Amniotic epithelial cell (primary cell): ENCODE measurements around the gene AJAP1.
"Not testable (repeated sequence)": the region's sequence is repeated elsewhere in the genome, so short reads cannot be mapped to it uniquely, and the experiment has no call there.

Experiments used
- DNase-seq: peaks from one replicate; pipeline ENCODE4 v3.0.0-alpha.2; 2010; ENCODE audit warnings: low read depth

The AJAP1 gene

DNA sequence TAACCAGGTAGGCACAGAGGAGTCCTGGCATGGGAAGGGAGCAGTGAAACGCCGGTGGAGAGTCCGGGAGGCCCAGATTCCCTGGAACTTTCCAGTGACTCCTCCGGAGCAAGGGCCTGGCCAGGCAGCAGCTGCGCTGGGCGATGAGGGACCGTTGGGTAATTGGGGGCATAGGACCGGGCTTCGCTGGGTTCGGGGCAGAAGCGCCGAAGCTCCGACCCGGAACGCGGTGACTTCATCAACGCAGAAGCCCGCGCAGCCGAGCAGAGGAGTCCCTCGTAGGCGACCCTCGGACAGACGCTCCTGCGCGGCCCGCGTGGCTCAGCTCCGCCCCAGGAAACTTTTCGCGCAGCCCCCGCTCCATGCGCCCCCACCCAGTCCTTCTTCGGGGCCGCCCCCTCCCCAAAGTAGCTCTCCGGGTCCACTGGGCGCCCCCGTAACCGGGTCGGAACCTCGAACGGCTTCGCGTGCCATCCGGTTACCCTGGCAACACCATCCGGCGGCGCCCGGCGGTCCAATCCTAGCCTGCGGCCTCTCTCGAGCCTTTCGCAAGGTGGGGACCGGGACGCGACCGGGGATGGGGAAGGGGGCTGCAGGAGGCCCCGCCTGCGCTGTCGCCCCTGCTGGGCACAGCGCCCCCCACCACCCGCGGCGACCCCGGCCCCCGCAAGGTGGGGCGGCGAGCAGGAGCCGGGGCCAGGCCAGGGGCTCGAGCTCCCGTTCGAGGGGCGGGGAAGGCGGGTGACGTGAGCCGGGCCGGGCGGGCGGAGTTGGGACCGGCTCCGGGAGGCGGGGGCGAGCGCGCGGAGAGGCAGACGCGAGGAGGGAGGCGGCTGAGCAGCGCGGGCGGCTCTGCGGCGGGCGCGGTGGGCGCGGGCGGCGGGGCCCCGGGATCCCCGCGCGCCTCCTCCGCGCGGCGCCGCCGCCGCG, at the start of gene AJAP1:
AJAP1 (plus strand) TSS at position 814 of the 930 bp plus-strand sequence. CDS start 817 bp downstream, outside the sequence.
- DNase-seq, result no peak

DNA sequence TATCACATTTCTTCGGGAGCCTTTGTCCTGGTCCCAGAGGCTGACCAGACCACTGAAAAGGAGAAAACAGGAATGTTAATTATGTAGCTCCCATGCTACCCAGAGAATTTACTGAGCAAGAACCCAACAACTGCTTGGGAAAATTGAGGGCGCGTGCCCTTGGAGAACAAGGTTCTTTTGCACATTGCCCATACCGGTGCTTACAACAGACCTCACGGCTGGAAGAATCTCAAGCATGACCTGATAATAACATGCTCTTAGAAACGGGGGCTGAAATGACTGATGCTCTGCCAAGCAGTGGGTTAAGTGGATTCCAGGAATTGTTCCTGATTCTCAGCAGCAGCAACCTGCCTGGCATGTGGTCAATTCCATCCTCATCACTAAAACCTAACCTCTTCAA, 49.3 kb upstream of the AJAP1 start:
- no peak for DNase-seq

- DNase-seq, result no peak
Measured at GRCh38 chr1:4611563-4612341, 42.7 kb upstream of the AJAP1 start.

- no peak for DNase-seq
Measured at GRCh38 chr1:4612991-4613390, 41.4 kb upstream of the AJAP1 start.

DNA sequence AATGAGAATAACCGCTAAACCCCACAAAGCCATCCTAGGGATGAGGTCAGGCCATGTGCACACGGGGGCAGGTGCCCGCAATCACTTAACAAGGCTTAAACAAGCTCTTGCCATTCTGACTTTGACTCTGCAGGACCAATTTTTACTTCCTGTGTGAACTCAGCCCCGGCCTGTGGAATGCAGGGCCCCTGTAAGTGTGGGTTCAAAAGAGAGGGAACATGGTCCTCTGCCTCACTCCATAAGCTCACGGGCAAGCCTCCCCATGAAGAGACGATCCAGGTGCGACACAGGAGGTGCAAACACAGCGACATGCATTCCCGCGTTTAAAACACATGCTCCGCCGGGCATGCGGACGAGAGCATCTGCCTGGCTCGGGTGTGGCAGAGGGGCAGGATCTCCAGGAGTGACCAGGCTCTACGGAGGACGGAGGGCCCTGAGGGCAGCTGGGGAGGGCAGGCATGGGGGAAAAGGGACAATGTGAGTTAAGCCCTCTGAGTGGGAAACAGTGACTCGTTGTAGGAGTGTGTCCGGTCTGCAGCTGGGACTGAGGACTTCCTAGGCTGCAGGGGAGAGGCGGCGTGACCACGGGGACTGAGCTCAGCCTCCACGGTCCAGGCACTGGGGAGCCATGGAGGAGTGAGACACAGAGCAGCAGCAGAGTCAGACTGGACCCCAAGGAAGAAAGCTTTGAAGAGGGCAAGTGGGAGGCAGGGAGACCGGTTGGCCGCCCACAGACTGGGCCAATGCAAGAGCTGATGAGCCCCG, 40.6 kb upstream of the AJAP1 start:
- no peak for DNase-seq

DNA sequence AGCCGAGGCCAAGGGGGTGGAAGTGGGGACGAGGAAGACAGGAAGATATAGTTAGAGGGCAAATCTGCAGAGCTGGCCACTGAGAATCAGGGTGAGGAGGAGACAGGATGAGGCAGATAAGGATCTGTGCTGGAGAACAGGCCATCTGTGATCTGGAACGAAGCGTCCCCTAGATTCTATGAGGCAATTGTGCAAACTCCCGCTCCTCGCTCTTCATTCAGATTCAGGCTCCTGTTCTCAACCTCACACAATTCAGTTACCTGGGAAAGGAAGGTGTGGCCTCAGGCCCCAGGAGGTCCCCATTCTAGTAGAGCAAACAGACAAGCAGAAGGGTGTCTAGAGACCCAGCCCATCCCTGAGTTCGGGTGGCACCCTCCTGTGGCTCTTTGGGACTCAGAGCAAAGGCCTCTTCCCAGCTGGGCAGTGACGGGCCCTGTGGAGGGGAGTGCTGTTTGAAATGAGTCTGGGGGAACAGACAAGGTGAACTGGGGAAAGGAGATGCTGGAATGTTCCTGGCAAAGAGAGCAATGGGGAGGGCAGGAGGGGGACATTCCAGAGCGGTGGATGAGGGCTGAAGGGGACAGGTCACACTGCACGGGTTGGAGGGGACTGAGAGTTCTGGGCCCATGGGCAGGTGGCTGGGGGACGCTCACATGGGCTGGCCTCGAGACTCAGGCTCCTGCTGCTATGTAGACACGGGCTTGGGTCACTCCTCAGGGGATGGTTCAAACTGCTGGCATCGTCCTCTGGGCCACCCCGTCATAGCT, 39.9 kb upstream of the AJAP1 start:
- no peak for DNase-seq

GRCh38 chr1:4615138-4615470, 39.3 kb upstream of the AJAP1 start:
- DNase-seq, result no peak

DNA sequence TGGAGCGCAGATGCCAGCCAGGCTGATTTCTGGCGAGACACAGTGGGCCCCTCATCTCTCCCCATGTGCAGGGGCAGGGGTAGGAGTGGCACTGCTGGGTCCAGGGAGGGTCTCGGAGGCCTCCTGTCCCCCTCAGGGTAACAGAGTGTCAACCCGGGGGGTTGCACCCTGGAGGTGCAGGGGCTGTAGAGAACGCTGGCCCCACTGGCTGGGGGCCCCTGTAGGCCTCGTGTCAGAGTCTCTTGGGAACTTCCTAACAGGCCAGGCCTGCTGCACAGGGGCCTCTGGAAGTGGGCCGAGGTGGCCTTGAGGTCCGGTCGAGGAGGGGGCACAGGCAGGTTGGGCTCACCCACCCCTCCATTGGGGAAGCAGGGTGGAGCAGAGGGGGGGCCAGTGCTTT, 38.9 kb upstream of the AJAP1 start:
- DNase-seq, result no peak

GRCh38 chr1:4616831-4617465, 37.5 kb upstream of the AJAP1 start:
- no peak for DNase-seq

- no peak for DNase-seq
Measured at GRCh38 chr1:4617506-4617905, 36.9 kb upstream of the AJAP1 start.

GRCh38 chr1:4618827-4619226, 35.6 kb upstream of the AJAP1 start:
- DNase-seq, result not testable (repeated sequence)

- DNase-seq, result no peak
Measured at GRCh38 chr1:4621646-4622045, 32.8 kb upstream of the AJAP1 start.

DNA sequence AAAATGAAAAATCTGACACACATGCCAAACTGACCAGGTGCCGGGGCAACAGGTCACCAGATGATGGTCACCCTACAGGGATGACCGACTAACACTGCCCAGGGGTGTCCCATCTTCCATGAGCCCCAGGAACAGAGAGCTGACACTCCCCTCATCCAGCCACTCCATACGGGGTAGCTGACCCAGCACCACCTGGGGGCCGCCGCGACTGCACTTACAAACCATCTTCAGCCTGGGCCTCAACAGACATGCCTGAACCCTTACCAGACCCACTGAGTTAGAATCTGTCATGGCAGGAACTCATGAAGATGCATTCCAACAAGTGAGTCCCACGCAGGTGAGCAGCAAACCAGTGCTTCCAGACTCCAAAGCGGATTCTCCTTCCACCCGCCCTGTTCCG, 31.6 kb upstream of the AJAP1 start:
- DNase-seq, result no peak

DNA sequence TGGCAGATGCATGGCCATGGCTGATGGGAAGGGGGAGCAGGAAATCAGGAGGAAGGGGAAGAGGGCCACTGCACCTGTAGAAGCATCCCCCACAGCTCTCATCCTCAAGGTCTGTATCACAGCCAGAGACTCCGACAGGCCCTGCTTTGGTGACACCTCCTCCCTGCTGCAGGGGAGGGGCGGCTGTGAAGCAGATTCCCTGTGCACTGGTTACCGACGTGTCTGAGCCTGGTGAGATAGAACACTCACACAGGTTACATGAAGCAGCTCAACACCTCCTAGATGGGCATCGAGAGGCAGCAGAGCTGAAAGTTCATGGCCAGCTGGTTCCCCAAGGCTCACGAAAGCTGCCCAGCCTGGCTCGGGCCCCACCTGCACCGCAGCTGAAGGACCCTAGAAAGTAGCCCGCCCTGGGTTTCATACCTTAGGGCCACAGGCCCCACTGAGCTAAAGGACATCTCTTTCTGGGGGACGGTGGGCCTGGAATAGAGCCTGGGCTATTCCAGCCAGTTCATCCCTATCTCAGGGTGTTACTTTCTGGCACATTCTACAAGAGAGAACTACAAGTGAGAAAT, 30.2 kb upstream of the AJAP1 start:
- DNase-seq, result no peak

DNA sequence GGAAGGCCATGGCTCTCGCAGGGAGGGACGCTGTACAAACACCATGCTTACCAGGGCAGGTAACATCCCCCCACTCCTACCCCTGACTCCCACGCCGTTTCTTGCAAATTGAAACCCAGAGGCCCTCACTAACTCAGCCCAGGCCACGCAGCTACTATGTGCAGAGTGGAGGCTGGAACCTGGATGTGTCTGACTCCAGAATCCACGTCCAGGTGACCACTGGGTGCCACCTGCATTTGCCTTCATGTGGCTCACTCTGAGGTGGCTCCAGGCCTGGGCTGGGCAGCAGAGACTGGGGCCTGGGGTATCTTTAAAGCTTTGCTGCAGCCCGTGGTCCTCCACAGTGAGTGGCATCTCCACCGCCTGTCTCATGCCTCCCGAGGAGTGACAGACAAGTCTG, 29.6 kb upstream of the AJAP1 start:
- no peak for DNase-seq

- DNase-seq, result no peak
Measured at GRCh38 chr1:4626061-4626460, 28.3 kb upstream of the AJAP1 start.

DNA sequence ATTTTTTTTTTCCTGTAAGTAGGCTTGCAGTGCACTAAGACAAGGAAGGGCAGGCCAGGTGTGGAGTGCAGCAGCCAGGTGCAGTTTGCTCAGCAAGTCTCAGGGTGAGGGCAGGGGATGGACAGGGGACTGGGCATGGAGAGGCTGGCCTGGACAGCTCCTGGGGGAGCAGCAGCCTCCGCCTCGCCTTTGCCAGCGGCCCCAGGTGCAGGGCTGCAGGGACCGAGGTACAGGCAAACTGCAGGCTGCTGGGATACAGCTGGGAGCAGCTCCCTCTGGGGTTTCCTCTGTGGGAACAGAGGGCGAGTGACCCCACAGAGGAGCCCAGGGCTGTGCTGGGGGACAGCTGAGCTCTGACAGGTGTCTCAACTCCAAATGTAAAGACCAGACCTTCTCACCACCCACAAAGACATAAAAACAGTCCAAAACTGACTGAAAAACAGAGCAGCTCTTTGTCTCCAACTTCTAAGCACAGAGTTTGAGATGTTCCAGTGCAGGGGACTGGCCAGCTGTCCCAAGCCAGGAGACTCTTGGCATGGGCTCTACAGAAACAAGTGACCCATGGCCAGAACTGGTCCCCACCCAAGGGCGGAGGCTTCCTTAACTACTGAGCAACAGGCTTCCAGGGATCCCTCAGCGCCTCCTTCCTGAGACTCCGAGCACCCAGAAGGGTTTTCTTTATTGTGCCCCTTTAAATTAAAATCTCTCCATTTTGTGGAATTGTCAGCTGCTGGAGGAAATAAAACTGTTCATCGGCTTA, 27.7 kb upstream of the AJAP1 start:
- no peak for DNase-seq

- DNase-seq, result no peak
Measured at GRCh38 chr1:4627353-4627752, 27.1 kb upstream of the AJAP1 start.

- no peak for DNase-seq
Measured at GRCh38 chr1:4628992-4629391, 25.4 kb upstream of the AJAP1 start.

DNA sequence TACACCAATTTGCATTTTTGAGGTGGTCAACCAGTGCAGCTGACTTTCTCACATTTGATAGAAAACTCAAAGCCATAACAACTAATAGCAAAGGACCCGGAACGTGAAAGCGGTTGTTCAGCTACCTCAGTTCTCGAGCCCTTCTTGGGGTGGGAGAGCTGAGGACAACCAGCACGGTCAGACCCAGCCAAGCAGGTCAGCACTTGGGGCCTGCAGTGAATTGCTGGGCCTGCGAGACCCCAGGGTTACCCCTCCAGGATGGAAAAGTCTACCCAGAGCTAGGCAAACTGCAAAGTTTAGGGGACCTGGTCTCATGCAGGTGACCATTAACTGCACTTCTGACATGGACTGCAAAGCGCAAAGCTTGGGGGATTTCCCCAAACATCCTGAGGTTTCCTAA, 23.8 kb upstream of the AJAP1 start:
- DNase-seq, result no peak
